ENCODE measurements around the gene CNTNAP4. TPM values are rescaled to one million over a fixed set of nuclear protein-coding genes. Genes with fewer than 3 reads are reported as not detected.

The CNTNAP4 gene
- total RNA-seq, 1 experiment from 2014 or later, result not detected

- no peak overlapping the region for H3K27ac ChIP-seq (ENCODE audit: insufficient read length, low read depth, low read length)
- no peak overlapping the region for H4K5ac ChIP-seq (ENCODE audit: insufficient read length, low read depth, low read length)
- H4K91ac ChIP-seq (ENCODE audit: insufficient read length, low read depth, low read length), result no peak overlapping the region
- H3K4me3 Mint-ChIP-seq, result no peak overlapping the region
- no peak overlapping the region for H2BK5ac ChIP-seq (ENCODE audit: insufficient read length, low read length)
- H3K27me3 ChIP-seq (ENCODE audit: insufficient read depth, low read length), result no peaks in the 10 kb centered on the region
- H4K20me1 ChIP-seq (ENCODE audit: control insufficient read depth, insufficient read depth, insufficient read length), result no peaks in the 10 kb centered on the region
- H3K4ac ChIP-seq (ENCODE audit: low read depth, low read length), result no peak overlapping the region
- H3K9me3 ChIP-seq (ENCODE audit: control insufficient read depth, low read depth, low read length), result no peaks in the 10 kb centered on the region
- no peak overlapping the region for H3K4me2 ChIP-seq (ENCODE audit: insufficient read depth, insufficient read length, low read length)
- no peak overlapping the region for H2BK120ac ChIP-seq (ENCODE audit: low read depth, low read length, poor library complexity, severe bottlenecking)
- H2BK12ac ChIP-seq (ENCODE audit: insufficient read length, low read depth, low read length), result no peak overlapping the region
- H3K79me2 ChIP-seq (ENCODE audit: insufficient read depth, low read length), result no peaks in the 10 kb centered on the region
- no peak overlapping the region for H3K27ac Mint-ChIP-seq
- H3K9ac ChIP-seq (ENCODE audit: extremely low read depth, insufficient read length, low read length), result no peak overlapping the region
- no peak overlapping the region for H2BK20ac ChIP-seq (ENCODE audit: low read depth, low read length, poor library complexity, severe bottlenecking)
- peaks cover 3% of the 10 kb centered on the region for H3K27me3 Mint-ChIP-seq (ENCODE audit: low read depth)
- H3K79me1 ChIP-seq (ENCODE audit: insufficient read depth, low read depth, low read length, poor library complexity, severe bottlenecking), result no peaks in the 10 kb centered on the region
- H3K23ac ChIP-seq (ENCODE audit: insufficient read length, low read depth, low read length), result no peak overlapping the region
- no peak overlapping the region for H4K8ac ChIP-seq (replicated peaks; ENCODE audit: insufficient read length, low read depth, low read length)
- no peaks in the 10 kb centered on the region for H3K23me2 ChIP-seq (ENCODE audit: insufficient read length, low read depth, low read length, poor library complexity, severe bottlenecking)
- no peak overlapping the region for H3K56ac ChIP-seq (ENCODE audit: insufficient read length, low read depth, low read length)
- no peak overlapping the region for H2AK5ac ChIP-seq (ENCODE audit: insufficient read length, low read length)
- no peak overlapping the region for H3K14ac ChIP-seq (ENCODE audit: insufficient read depth, low read length)
- no peaks in the 10 kb centered on the region for H3K9me3 Mint-ChIP-seq
- H3K18ac ChIP-seq (ENCODE audit: insufficient read length, low read depth, low read length), result no peak overlapping the region
- H3K36me3 Mint-ChIP-seq (ENCODE audit: insufficient read depth in 1 of 3, low read depth in 3 of 3), result no peaks in the 10 kb centered on the region
- no peaks in the 10 kb centered on the region; the same call in 1 of the 2 replicates for H3K4me1 ChIP-seq (ENCODE audit: insufficient read depth, low read length)
- no CpG with 5 or more reads among the region's 4 CpGs for WGBS (ENCODE audit: extremely low coverage, insufficient read length, low lambda C conversion rate)
- peaks cover 0 to 3% of the 10 kb centered on the region in 2 experiments; a peak in 1 of 4 replicates for H3K4me1 Mint-ChIP-seq
- H2BK15ac ChIP-seq (ENCODE audit: low read depth, low read length), result no peak overlapping the region
- TF ChIP-seq CTCF (conservative IDR thresholded peaks at IDR 0.05), result no peak
- no peak overlapping the region for H3T11ph ChIP-seq (ENCODE audit: low read length)
- DNase-seq, result no peak
- no peak overlapping the region for H2AFZ ChIP-seq (ENCODE audit: low read length)
These were observed 26.6 kb downstream of the CNTNAP4 start for GRCh38 chr16:76303637-76304314.

Data from H9 (cell line).